MCF 10A (cell line): ENCODE data around the gene ICE1. TPM values are rescaled to one million over a fixed set of nuclear protein-coding genes. Genes with fewer than 3 reads are reported as not detected.
A peak's percentile ranks its signal among the peaks of the same experiment; 100 is the strongest.

Source experiments
- BruUV-seq: library from RNA; stranded (reverse); fragments of 400-500 nt; replicated peaks from 2 replicates; lab custom pipeline; 2021; lab: Mats Ljungman, UMichigan
- CTCF ChIA-PET: fragments of 300-600 bp; sonication (Branson Sonifier 250); formaldehyde crosslinking; extraction: SDS; loops from one replicate; lab custom pipeline; 2021; ENCODE audit warnings: antibody characterized with exemption, inconsistent platforms; lab: Yijun Ruan, JAX
- POLR2A ChIA-PET: fragments of 300-600, 350-650 bp; sonication (Branson Sonifier 250); formaldehyde crosslinking; extraction: SDS; loops from one replicate; lab custom pipeline; 2020; ENCODE audit warnings: antibody characterized with exemption, inconsistent platforms; lab: Yijun Ruan, JAX
- DNase-seq: peaks from one replicate; pipeline ENCODE4 v3.0.0-alpha.2; 2018; ENCODE audit not compliant: unreplicated experiment
- H3K27ac Mint-ChIP-seq: one replicate; pipeline ENCODE4 v1.8.0; 2022; ENCODE audit warnings: mild to moderate bottlenecking, low read depth, mixed read lengths; ENCODE audit not compliant: unreplicated experiment
- H3K27me3 Mint-ChIP-seq: one replicate; pipeline ENCODE4 v1.8.0; 2022; ENCODE audit warnings: mixed read lengths; ENCODE audit not compliant: insufficient read depth, unreplicated experiment
- H3K36me3 Mint-ChIP-seq: one replicate; pipeline ENCODE4 v1.8.0; 2022; ENCODE audit warnings: mild to moderate bottlenecking, moderate library complexity, mixed read lengths; ENCODE audit not compliant: insufficient read depth, unreplicated experiment
- H3K4me1 Mint-ChIP-seq: one replicate; pipeline ENCODE4 v1.8.0; 2022; ENCODE audit warnings: mixed read lengths; ENCODE audit not compliant: insufficient read depth, unreplicated experiment
- H3K4me3 Mint-ChIP-seq: one replicate; pipeline ENCODE4 v1.8.0; 2022; ENCODE audit warnings: mild to moderate bottlenecking, moderate library complexity, mixed read lengths; ENCODE audit not compliant: unreplicated experiment
- H3K9me3 Mint-ChIP-seq: one replicate; pipeline ENCODE4 v1.8.0; 2022; ENCODE audit warnings: mixed read lengths; ENCODE audit not compliant: unreplicated experiment
- CTCF ChIP-seq: fragments of 200-600 bp; IDR thresholded peaks from one replicate; pipeline ENCODE4 v1.8.0; 2022; ENCODE audit warnings: antibody characterized with exemption, mild to moderate bottlenecking; ENCODE audit not compliant: unreplicated experiment
- intact Hi-C: fragments of 100-400 bp; cut with micrococcal nuclease; formaldehyde crosslinking; loops from 2 replicates; pipeline ENCODE4 v1.14.1; 2022
- total RNA-seq: library from RNA; stranded (reverse); gene quantifications from 2 replicates; pipeline ENCODE4 v1.2.3, GENCODE V29; 2022

ICE1 gene
- total RNA-seq, 1 experiment from 2014 or later, result 28.4 TPM

GRCh38 chr5:5436203-5436760 is 13.8 kb downstream of the ICE1 start:
- DNase-seq, result no peak
- POLR2A ChIA-PET, result interaction anchor here (0.8 to 1.0 kb wide), 2 partner anchors 14 to 20 kb away, joined by 3 read pairs; partner anchors contain the start of gene ICE1
- H3K27me3 Mint-ChIP-seq, result no peaks in the 10 kb centered on the region
- peaks cover 9% of the 10 kb centered on the region for H3K4me1 Mint-ChIP-seq
- H3K4me3 Mint-ChIP-seq, result no peak overlapping the region
- no peak for TF ChIP-seq CTCF
- H3K9me3 Mint-ChIP-seq, result no peaks in the 10 kb centered on the region
- CTCF ChIA-PET, result no interaction called here
- no TSS peak for BruUV-seq
- peaks cover 25% of the 10 kb centered on the region for H3K36me3 Mint-ChIP-seq
- no peak overlapping the region for H3K27ac Mint-ChIP-seq
- intact Hi-C loops, result no loop called here

- Mint-ChIP-seq H3K27me3 (no peaks in the 10 kb centered on the region), H3K4me1 (no peaks in the 10 kb centered on the region), H3K36me3 (peaks cover 32% of the 10 kb centered on the region), H3K4me3 (no peak overlapping the region), H3K27ac (no peak overlapping the region), H3K9me3 (no peaks in the 10 kb centered on the region)
- no peak for TF ChIP-seq CTCF
- ChIA-PET CTCF (no interaction called here), POLR2A (no interaction called here)
- intact Hi-C loops, result no loop called here
- DNase-seq, result no peak
- TSS peak; percentile 18 for BruUV-seq
Observed at GRCh38 chr5:5437227-5438172, 15.0 kb downstream of the ICE1 start.

- H3K27ac Mint-ChIP-seq, result no peak overlapping the region
- DNase-seq, result no peak
- H3K4me3 Mint-ChIP-seq, result no peak overlapping the region
- H3K9me3 Mint-ChIP-seq, result no peaks in the 10 kb centered on the region
- H3K36me3 Mint-ChIP-seq, result peaks cover 63% of the 10 kb centered on the region
- BruUV-seq, result no TSS peak
- ChIA-PET CTCF (interaction anchor here (0.5 to 1.2 kb wide), 2 partner anchors 45 to 401 kb away, joined by 3 read pairs; no protein-coding TSS in a partner anchor), POLR2A (interaction anchor here (0.6 to 1.0 kb wide), 2 partner anchors 30 to 226 kb away, joined by 4 to 5 read pairs; partner anchors contain the start of gene ICE1)
- intact Hi-C loops, result no loop called here
- no peaks in the 10 kb centered on the region for H3K27me3 Mint-ChIP-seq
- no peak for TF ChIP-seq CTCF
- no peaks in the 10 kb centered on the region for H3K4me1 Mint-ChIP-seq
Observed at GRCh38 chr5:5451863-5452262, 29.4 kb downstream of the ICE1 start.

GRCh38 chr5:5453131-5453530 is 30.7 kb downstream of the ICE1 start:
- CTCF ChIA-PET, result interaction anchor here (0.7 kb wide), 1 partner anchor 1029 kb away, joined by 3 read pairs; no protein-coding TSS in a partner anchor
- Mint-ChIP-seq H3K4me3 (no peak overlapping the region), H3K27ac (no peak overlapping the region), H3K27me3 (no peaks in the 10 kb centered on the region), H3K4me1 (no peaks in the 10 kb centered on the region), H3K36me3 (peaks cover 64% of the 10 kb centered on the region), H3K9me3 (no peaks in the 10 kb centered on the region)
- no TSS peak for BruUV-seq
- intact Hi-C loops, result no loop called here
- TF ChIP-seq CTCF, result no peak
- POLR2A ChIA-PET, result interaction anchor here (1.3 kb wide), 1 partner anchor 12 kb away, joined by 5 read pairs; no protein-coding TSS in a partner anchor
- DNase-seq, result no peak
